Esophagus muscularis mucosa (tissue), 4 donors: ENCODE results near the gene GTF3C1.

Experiments used
- CTCF ChIP-seq, 3 experiments: fragments of 200-600 bp in 2 of 3; fragments of 450-650 bp in 1 of 3; sonication (generic) in 2 of 3; IDR thresholded peaks; one replicate each; pipeline ENCODE4 v1.5.1; 2017 to 2019; ENCODE audit warnings: antibody characterized with exemption in 3 of 3, mild to moderate bottlenecking in 2 of 3, moderate library complexity in 1 of 3
- EP300 ChIP-seq: sonication (generic); formaldehyde crosslinking; IDR thresholded peaks from one replicate; pipeline ENCODE4 v1.6.1; 2017; ENCODE audit warnings: antibody characterized with exemption
- POLR2A ChIP-seq: fragments of 450-650 bp; IDR thresholded peaks from one replicate; pipeline ENCODE4 v1.6.1; 2017; ENCODE audit warnings: antibody characterized with exemption, moderate library complexity, mild to moderate bottlenecking, low read depth

GRCh38 chr16:27489421-27489820 lies 60.3 kb downstream of the GTF3C1 start:
- no peak for TF ChIP-seq CTCF (IDR thresholded peaks at IDR 0.05)
- no peak for TF ChIP-seq EP300
- no peak for TF ChIP-seq POLR2A
